HepG2 (cell line): ENCODE results near the gene NRBP1. TPM values are rescaled to one million over a fixed set of nuclear protein-coding genes. Genes with fewer than 3 reads are reported as not detected.
A peak's percentile ranks its signal among the peaks of the same experiment; 100 is the strongest.

ENCODE experiments used
- ARHGAP35 ChIP-seq: sonication (generic); formaldehyde crosslinking; IDR thresholded peaks from 2 replicates; pipeline ENCODE4 v1.9.0; 2022; ENCODE audit warnings: mild to moderate bottlenecking, inconsistent platforms, moderate library complexity, missing genetic modification reagents, borderline replicate concordance
- ATF6 ChIP-seq: sonication (generic); formaldehyde crosslinking; conservative IDR thresholded peaks from 2 replicates; pipeline ENCODE4 v1.4.0; 2020; ENCODE audit warnings: missing genetic modification reagents
- FUBP1 ChIP-seq: sonication (generic); formaldehyde crosslinking; IDR thresholded peaks from 2 replicates; pipeline ENCODE4 v1.5.1; 2020; ENCODE audit warnings: missing genetic modification reagents, mild to moderate bottlenecking, borderline replicate concordance
- IRF2 ChIP-seq: IDR thresholded peaks from 2 replicates; pipeline ENCODE4 v1.6.1; 2018; ENCODE audit warnings: missing genetic modification reagents, missing compliant biosample characterization
- MAFF ChIP-seq: IDR thresholded peaks from 2 replicates; pipeline ENCODE4 v1.6.1; 2011; ENCODE audit warnings: low read depth, low read length, improper control_type of control experiment
- SNAPC5 ChIP-seq: sonication (generic); formaldehyde crosslinking; IDR thresholded peaks from 2 replicates; pipeline ENCODE4 v1.8.1; 2023; ENCODE audit warnings: mild to moderate bottlenecking, missing genetic modification reagents, borderline replicate concordance
- TBX2 ChIP-seq: sonication (generic); formaldehyde crosslinking; IDR thresholded peaks from 2 replicates; pipeline ENCODE4 v1.5.0; 2020; ENCODE audit warnings: missing genetic modification reagents, mild to moderate bottlenecking, borderline replicate concordance
- ZBED4 ChIP-seq: sonication (generic); formaldehyde crosslinking; IDR thresholded peaks from 2 replicates; pipeline ENCODE4 v1.4.0; 2020; ENCODE audit warnings: missing genetic modification reagents, borderline replicate concordance
- ZNF17 ChIP-seq: sonication (generic); formaldehyde crosslinking; IDR thresholded peaks from 2 replicates; pipeline ENCODE4 v1.5.0; 2020; ENCODE audit warnings: mild to moderate bottlenecking, missing genetic modification reagents
- ZNF18 ChIP-seq: sonication (generic); formaldehyde crosslinking; IDR thresholded peaks from 2 replicates; pipeline ENCODE4 v1.8.0; 2022; ENCODE audit warnings: mild to moderate bottlenecking, missing genetic modification reagents; ENCODE audit not compliant: insufficient replicate concordance
- ZNF691 ChIP-seq: sonication (generic); formaldehyde crosslinking; IDR thresholded peaks from 2 replicates; pipeline ENCODE4 v1.4.0; 2020; ENCODE audit warnings: missing genetic modification reagents, low read depth, mild to moderate bottlenecking, borderline replicate concordance
- ZNF766 ChIP-seq: sonication (generic); formaldehyde crosslinking; IDR thresholded peaks from 2 replicates; pipeline ENCODE4 v1.5.0; 2020; ENCODE audit warnings: missing genetic modification reagents, borderline replicate concordance
- ZNF816 ChIP-seq: sonication (generic); formaldehyde crosslinking; IDR thresholded peaks from 2 replicates; pipeline ENCODE4 v1.8.0; 2022; ENCODE audit warnings: missing genetic modification reagents, mild to moderate bottlenecking, borderline replicate concordance
- ZSCAN21 ChIP-seq: sonication (generic); formaldehyde crosslinking; IDR thresholded peaks from 2 replicates; pipeline ENCODE4 v1.8.0; 2022; ENCODE audit warnings: mild to moderate bottlenecking, missing genetic modification reagents, moderate library complexity, borderline replicate concordance
- polyA plus RNA-seq, 8 experiments: library from polyadenylated mRNA; depleted of rRNA in 3 of 8; stranded (reverse) in 7 of 8; unstranded in 1 of 8; fragments of >200 nt; fragmentation: Illumina TruSeq in 4 of 8; extraction: Trizol in 4 of 8; gene quantifications; 2 replicates each; pipeline versions ENCODE4 v1.2.1 to v1.2.3, GENCODE V29; 2011 to 2016; ENCODE audit warnings: low read depth in 4 of 8, missing spikeins in 1 of 8, mixed read lengths in 1 of 8; ENCODE audit not compliant: insufficient read depth in 1 of 8
- total RNA-seq, 5 experiments: library from RNA; depleted of rRNA; stranded (reverse); fragments of >200 nt; fragmentation: Illumina TruSeq; extraction: Trizol; gene quantifications; 2 replicates each; pipeline ENCODE4 v1.2.3, GENCODE V29; 2016; ENCODE audit warnings: low read depth in 1 of 5

NRBP1 gene
- total and polyA plus RNA-seq, 2 of the 13 experiments (the other 11 are each of a cell fraction or from before 2014, with no cell fraction given), result 165 to 240 TPM

GRCh38 chr2:27428213-27428977, at the start of gene NRBP1 (continued):
- TF ChIP-seq ZBED4 (CRISPR knock-in tag) (peak; percentile 87), ZNF691 (CRISPR knock-in tag) (peak; percentile 31; the same call in 1 of the 2 replicates), ZNF816 (peak; percentile 95), MAFF (no peak), ZNF18 (CRISPR knock-in tag) (peak; percentile 88), ZNF17 (CRISPR knock-in tag) (no peak; the same call in 1 of the 2 replicates), FUBP1 (CRISPR knock-in tag) (no peak), ATF6 (CRISPR knock-in tag) (peak; percentile 31; the same call in 1 of the 2 replicates), SNAPC5 (CRISPR knock-in tag) (no peak), ARHGAP35 (CRISPR knock-in tag) (peak; percentile 77; the same call in 1 of the 2 replicates), IRF2 (CRISPR knock-in tag) (peak; percentile 57), ZNF766 (CRISPR knock-in tag) (peak; percentile 65; the same call in 1 of the 2 replicates), TBX2 (CRISPR knock-in tag) (peak; percentile 77), ZSCAN21 (peak; percentile 85)
